Kidney epithelial cell (primary cell): ENCODE results near the gene GBP5. TPM values are rescaled to one million over a fixed set of nuclear protein-coding genes. Genes with fewer than 3 reads are reported as not detected.
"Not testable (repeated sequence)": the region's sequence is repeated elsewhere in the genome, so short reads cannot be mapped to it uniquely, and the experiment has no call there.

Experiments
- DNase-seq: peaks from one replicate; pipeline ENCODE4 v3.0.0-alpha.2; 2010; ENCODE audit warnings: low read depth
- H3K27me3 ChIP-seq: 2 replicates; pipeline ENCODE4 v1.6.0; 2011; ENCODE audit warnings: low read length; ENCODE audit not compliant: control insufficient read depth, insufficient read depth
- H3K36me3 ChIP-seq: 2 replicates; pipeline ENCODE4 v1.5.1; 2011; ENCODE audit warnings: low read length; ENCODE audit not compliant: control insufficient read depth, insufficient read depth
- H3K4me3 ChIP-seq: 2 replicates; pipeline ENCODE4 v1.5.1; 2011; ENCODE audit warnings: low read depth, mild to moderate bottlenecking, control low read depth, low read length
- CTCF ChIP-seq: IDR thresholded peaks from 2 replicates; pipeline ENCODE4 v1.5.1; 2011; ENCODE audit warnings: mild to moderate bottlenecking, moderate library complexity, low read length, control low read depth, inconsistent platforms; ENCODE audit not compliant: insufficient read depth, poor library complexity, severe bottlenecking
- total RNA-seq: library from RNA; depleted of rRNA; stranded (reverse); fragments of >200 nt; gene quantifications from 2 replicates; pipeline ENCODE4 v1.2.3, GENCODE V29; 2015

Gene GBP5
- 0.33 TPM in 1 of 2 replicates, not detected in the other for total RNA-seq

GRCh38 chr1:89272269-89273041 lies at the start of gene GBP5:
Gene GBP5, minus strand, starts transcription at chr1:89272860. Its CDS starts 3,305 bp downstream, at chr1:89269555.
- H3K4me3 ChIP-seq, H3K36me3 ChIP-seq, DNase-seq, H3K27me3 ChIP-seq: not testable (repeated sequence)

GRCh38 chr1:89322402-89322801 lies 49.7 kb upstream of the GBP5 start:
- no peak for DNase-seq
- no peaks in the 10 kb centered on the region for H3K36me3 ChIP-seq
- no peak for TF ChIP-seq CTCF
- H3K27me3 ChIP-seq = peaks cover 3% of the 10 kb centered on the region
- no peak overlapping the region for H3K4me3 ChIP-seq

GRCh38 chr1:89312572-89312971 lies 39.9 kb upstream of the GBP5 start:
- DNase-seq = no peak

GRCh38 chr1:89311757-89312156 lies 39.1 kb upstream of the GBP5 start:
- no peak for TF ChIP-seq CTCF
- DNase-seq = peak; percentile 18
- no peaks in the 10 kb centered on the region for H3K27me3 ChIP-seq
- no peaks in the 10 kb centered on the region for H3K36me3 ChIP-seq
- H3K4me3 ChIP-seq = no peak overlapping the region

More at GRCh38 chr1:89312572-89312971, 39.9 kb upstream of the GBP5 start:
- no peaks in the 10 kb centered on the region for H3K36me3 ChIP-seq
- H3K4me3 ChIP-seq = no peak overlapping the region
- no peak for TF ChIP-seq CTCF
- H3K27me3 ChIP-seq = no peaks in the 10 kb centered on the region

- TF ChIP-seq CTCF = no peak
Observed at GRCh38 chr1:89310976-89311375, 38.3 kb upstream of the GBP5 start.

GRCh38 chr1:89310505-89310904 lies 37.8 kb upstream of the GBP5 start:
- no peak overlapping the region for H3K4me3 ChIP-seq
- no peak for TF ChIP-seq CTCF
- DNase-seq = peak; percentile 4
- H3K27me3 ChIP-seq = no peaks in the 10 kb centered on the region
- H3K36me3 ChIP-seq = no peaks in the 10 kb centered on the region

More at GRCh38 chr1:89310976-89311375, 38.3 kb upstream of the GBP5 start:
- no peak for DNase-seq
- H3K4me3 ChIP-seq = no peak overlapping the region
- no peaks in the 10 kb centered on the region for H3K27me3 ChIP-seq
- H3K36me3 ChIP-seq = no peaks in the 10 kb centered on the region
